ENCODE results near the gene NMNAT2. TPM values are rescaled to one million over a fixed set of nuclear protein-coding genes. Genes with fewer than 3 reads are reported as not detected.

The NMNAT2 gene
- total RNA-seq, 2 donors from 2014 or later: 1.0 to 1.3 TPM

- intact Hi-C loops (cut with DNase I): no loop called here
These were observed 135.9 kb downstream of the NMNAT2 start for GRCh38 chr1:183282101-183282855.

DNA sequence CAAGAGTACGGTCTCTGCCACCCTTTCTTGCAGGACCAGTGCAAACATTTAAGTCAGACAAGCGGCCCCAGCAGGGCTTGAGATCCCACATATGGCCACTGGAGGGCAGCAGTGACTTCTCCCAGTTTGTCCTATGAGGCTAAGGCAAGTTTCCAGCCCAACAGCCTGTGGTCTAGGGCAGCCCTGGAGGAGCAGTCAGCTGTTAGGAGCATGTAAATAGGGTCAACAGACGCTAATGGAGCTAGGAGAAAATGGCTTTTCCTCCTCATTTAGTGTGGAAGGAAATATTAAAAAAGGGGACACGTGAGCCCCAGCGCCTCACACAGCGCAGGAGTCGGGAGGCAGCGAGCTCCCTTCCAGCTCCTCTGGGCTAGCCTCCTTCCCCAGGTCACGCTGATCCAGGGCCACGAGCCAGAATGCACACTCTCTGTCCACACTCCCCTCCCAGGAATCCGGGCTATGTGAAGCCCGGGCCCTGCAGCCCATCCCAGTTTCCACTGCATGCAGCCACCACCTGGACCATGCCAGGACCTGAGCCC is 136.6 kb downstream of the NMNAT2 start:
- Histone ChIP-seq H3K36me3 (replicated peaks in 1 of 2; ENCODE audit: insufficient read depth in 1 of 2, low read depth in 2 of 2) (no peaks in the 10 kb centered on the region), H3K4me3 (no peak overlapping the region), H3K27ac (peak overlapping the region; percentile 72 to 79 (median 74)), H3K4me1 (peaks cover 21% of the 10 kb centered on the region), H3K9me3 (no peaks in the 10 kb centered on the region), H3K27me3 (no peaks in the 10 kb centered on the region)
- WGBS, 2 donors: 23 to 25% methylated on average over 11 to 12 of the region's 12 CpGs
- DNase-seq (peak; percentile 94 to 96 (median 96)), ATAC-seq (peak; percentile 92)
- intact Hi-C loops (cut with DNase I): no loop called here
- TF ChIP-seq CTCF (IDR thresholded peaks at IDR 0.05) (peak; percentile 93 to 97 (median 95)), POLR2A (IDR thresholded peaks at IDR 0.05) (no peak)

More at GRCh38 chr1:183282101-183282855, 135.9 kb downstream of the NMNAT2 start:
- Histone ChIP-seq H3K27ac (peak overlapping the region; percentile 72 to 79 (median 74)), H3K9me3 (no peaks in the 10 kb centered on the region), H3K36me3 (replicated peaks in 1 of 2; ENCODE audit: insufficient read depth in 1 of 2, low read depth in 2 of 2) (no peaks in the 10 kb centered on the region), H3K4me3 (no peak overlapping the region), H3K4me1 (peaks cover 28% of the 10 kb centered on the region), H3K27me3 (no peaks in the 10 kb centered on the region)
- 32 to 39% methylated on average over 5 to 9 of the region's 9 CpGs for WGBS, 2 donors
- ATAC-seq (peak; percentile 82), DNase-seq (peak; percentile 88 to 92 (median 90))
- TF ChIP-seq CTCF (IDR thresholded peaks at IDR 0.05) (no peak), POLR2A (IDR thresholded peaks at IDR 0.05) (no peak)

DNA sequence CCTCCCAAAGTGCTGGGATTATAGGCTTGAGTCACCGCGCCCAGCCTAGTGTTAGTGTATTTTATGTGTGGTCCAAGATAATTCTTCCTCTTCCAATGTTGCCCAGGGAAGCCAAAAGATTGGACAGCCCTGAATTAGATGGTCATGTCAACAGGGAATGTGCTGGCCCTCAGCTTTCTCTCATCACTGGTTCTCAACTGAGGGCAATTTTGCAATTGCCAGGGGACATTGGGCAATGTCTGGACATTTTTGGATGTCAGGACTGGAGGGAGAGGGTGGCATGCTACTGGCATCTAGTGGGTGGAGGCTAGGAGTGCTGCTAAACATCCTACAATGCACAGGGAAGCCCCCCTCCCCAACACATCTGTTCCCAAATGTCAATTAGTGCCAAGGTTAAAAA is 137.1 kb downstream of the NMNAT2 start:
- no peak for ATAC-seq
- no peaks in the 10 kb centered on the region for H3K27me3 ChIP-seq
- H3K4me1 ChIP-seq: peaks cover 21% of the 10 kb centered on the region
- TF ChIP-seq POLR2A (IDR thresholded peaks at IDR 0.05) (no peak), CTCF (IDR thresholded peaks at IDR 0.05) (no peak)
- intact Hi-C loops (cut with DNase I): no loop called here
- no peaks in the 10 kb centered on the region for H3K9me3 ChIP-seq
- no peak overlapping the region for H3K27ac ChIP-seq
- DNase-seq: peak in 1 of 4 donors; percentile 46
- no peak overlapping the region for H3K4me3 ChIP-seq
- H3K36me3 ChIP-seq (replicated peaks in 1 of 2; ENCODE audit: insufficient read depth in 1 of 2, low read depth in 2 of 2): no peaks in the 10 kb centered on the region
- WGBS, 2 donors: 100% methylated on average over 2 of the region's 2 CpGs

DNA sequence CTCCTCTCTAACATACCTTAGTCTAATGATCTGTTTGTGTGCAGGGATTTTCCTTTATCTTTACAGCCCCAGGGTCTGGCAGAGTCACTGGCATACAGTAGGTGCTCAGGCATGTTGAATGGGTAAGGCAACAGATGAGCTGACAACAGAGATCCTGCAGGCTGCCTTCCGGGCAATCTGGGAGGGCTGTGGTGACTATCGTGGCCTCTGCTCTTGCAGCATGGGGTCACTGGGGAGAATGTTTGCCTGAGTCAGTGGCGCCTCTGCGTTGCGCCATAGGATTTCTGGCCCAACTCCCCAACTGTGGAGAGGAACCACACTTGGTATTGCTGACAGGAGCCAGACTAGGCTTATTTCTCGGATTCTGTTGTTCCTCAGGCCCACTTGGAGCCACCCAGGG is 138.3 kb downstream of the NMNAT2 start:
- ATAC-seq (no peak), DNase-seq (peak in 1 of 4 donors; percentile 63)
- Histone ChIP-seq H3K27me3 (no peaks in the 10 kb centered on the region), H3K4me3 (no peak overlapping the region), H3K27ac (peak overlapping the region in 1 of 4 donors; percentile 39), H3K4me1 (peaks cover 21% of the 10 kb centered on the region), H3K9me3 (no peaks in the 10 kb centered on the region), H3K36me3 (replicated peaks in 1 of 2; ENCODE audit: insufficient read depth in 1 of 2, low read depth in 2 of 2) (no peaks in the 10 kb centered on the region)
- no peak for TF ChIP-seq CTCF (IDR thresholded peaks at IDR 0.05)
- TF ChIP-seq POLR2A (IDR thresholded peaks at IDR 0.05): no peak
- intact Hi-C loops (cut with DNase I): loop anchor here (5.0 kb wide), 1 partner anchor 42 kb away; no protein-coding TSS in a partner anchor
- WGBS, 2 donors: 79 to 94% methylated on average over 6 of the region's 6 CpGs

Measured in body of pancreas (tissue), 4 donors.